Fibroblast of skin of left quadriceps (primary cell): ENCODE measurements around the gene GALM.

Source experiments
- DNase-seq, 2 experiments: peaks; one replicate each; pipeline ENCODE4 v3.0.0-alpha.2; 2013; ENCODE audit warnings: low read depth in 2 of 2

The GALM gene

GRCh38 chr2:38649176-38649728 lies 16.7 kb upstream of the GALM start:
- no peak for DNase-seq

- no peak for DNase-seq
Measured at GRCh38 chr2:38650012-38650411, 15.9 kb upstream of the GALM start.

GRCh38 chr2:38650717-38651116 lies 15.2 kb upstream of the GALM start:
- no peak for DNase-seq

GRCh38 chr2:38652431-38653273 lies 13.3 kb upstream of the GALM start:
- no peak for DNase-seq

GRCh38 chr2:38653380-38653714 lies 12.6 kb upstream of the GALM start:
- no peak for DNase-seq

GRCh38 chr2:38653715-38654527 lies 12.0 kb upstream of the GALM start:
- no peak for DNase-seq

- DNase-seq: no peak
Measured at GRCh38 chr2:38654528-38655381, 11.2 kb upstream of the GALM start.

- no peak for DNase-seq
Measured at GRCh38 chr2:38655441-38655840, 10.5 kb upstream of the GALM start.

GRCh38 chr2:38656866-38657480 lies 8.9 kb upstream of the GALM start:
- DNase-seq: no peak

GRCh38 chr2:38658613-38659012 lies 7.3 kb upstream of the GALM start:
- DNase-seq: no peak

GRCh38 chr2:38659115-38659514 lies 6.8 kb upstream of the GALM start:
- DNase-seq: no peak

GRCh38 chr2:38660282-38660681 lies 5.6 kb upstream of the GALM start:
- no peak for DNase-seq

- DNase-seq: no peak
Measured at GRCh38 chr2:38661306-38661705, 4.6 kb upstream of the GALM start.

- no peak for DNase-seq
Measured at GRCh38 chr2:38666556-38666910, 619 bp downstream of the GALM start.

GRCh38 chr2:38668092-38668491 lies 2.2 kb downstream of the GALM start:
- DNase-seq: no peak

GRCh38 chr2:38668779-38669479 lies 3.0 kb downstream of the GALM start:
- no peak for DNase-seq

GRCh38 chr2:38671303-38671702 lies 5.4 kb downstream of the GALM start:
- DNase-seq: no peak

- DNase-seq: no peak
Measured at GRCh38 chr2:38671946-38672345, 6.0 kb downstream of the GALM start.

GRCh38 chr2:38672445-38673391 lies 6.8 kb downstream of the GALM start:
- no peak for DNase-seq

GRCh38 chr2:38676681-38677080 lies 10.8 kb downstream of the GALM start:
- no peak for DNase-seq
